HG02623 (cell line): Measurements from ENCODE around the gene FARS2.

ENCODE experiments used
- ATAC-seq: cut with Tn5 transposase; IDR thresholded peaks from one replicate; pipeline ENCODE4 v1.9.1; 2021; ENCODE audit warnings: moderate library complexity; ENCODE audit not compliant: unreplicated experiment

The FARS2 gene

GRCh38 chr6:5610640-5611039 is 349.3 kb downstream of the FARS2 start:
- ATAC-seq = no peak

- no peak for ATAC-seq
Measured at GRCh38 chr6:5617179-5617578, 355.9 kb downstream of the FARS2 start.

- peak; percentile 72 for ATAC-seq
Measured at GRCh38 chr6:5619249-5619648, 357.9 kb downstream of the FARS2 start.

GRCh38 chr6:5622276-5623005 is 361.1 kb downstream of the FARS2 start:
- ATAC-seq = no peak

GRCh38 chr6:5623769-5624168 is 362.5 kb downstream of the FARS2 start:
- no peak for ATAC-seq

GRCh38 chr6:5624256-5624655 is 362.9 kb downstream of the FARS2 start:
- ATAC-seq = no peak

GRCh38 chr6:5626727-5627426 is 365.6 kb downstream of the FARS2 start:
- ATAC-seq = peak; percentile 87

GRCh38 chr6:5630636-5631035 is 369.3 kb downstream of the FARS2 start:
- ATAC-seq = no peak

- ATAC-seq = no peak
Measured at GRCh38 chr6:5632348-5632935, 371.1 kb downstream of the FARS2 start.

- no peak for ATAC-seq
Measured at GRCh38 chr6:5634525-5634924, 373.2 kb downstream of the FARS2 start.

- no peak for ATAC-seq
Measured at GRCh38 chr6:5636210-5637030, 375.1 kb downstream of the FARS2 start.

GRCh38 chr6:5637714-5638113 is 376.4 kb downstream of the FARS2 start:
- ATAC-seq = no peak

- no peak for ATAC-seq
Measured at GRCh38 chr6:5638666-5639065, 377.4 kb downstream of the FARS2 start.

- ATAC-seq = no peak
Measured at GRCh38 chr6:5639193-5639592, 377.9 kb downstream of the FARS2 start.

- ATAC-seq = no peak
Measured at GRCh38 chr6:5640614-5641013, 379.3 kb downstream of the FARS2 start.

- ATAC-seq = no peak
Measured at GRCh38 chr6:5644523-5645185, 383.3 kb downstream of the FARS2 start.

GRCh38 chr6:5645328-5646290 is 384.3 kb downstream of the FARS2 start:
- ATAC-seq = no peak

GRCh38 chr6:5652406-5653137 is 391.3 kb downstream of the FARS2 start:
- ATAC-seq = no peak

GRCh38 chr6:5653801-5654200 is 392.5 kb downstream of the FARS2 start:
- ATAC-seq = no peak
